Right ventricle myocardium superior (tissue), 1 donor: Measurements from ENCODE around the gene WDR18. TPM values are rescaled to one million over a fixed set of nuclear protein-coding genes. Genes with fewer than 3 reads are reported as not detected.

Experiments used
- ATAC-seq: fragments of 200-7000 bp; cut with Tn5 transposase; one replicate; pipeline ENCODE4 v1.9.1; 2020; ENCODE audit warnings: mild to moderate bottlenecking; ENCODE audit not compliant: poor library complexity
- DNase-seq: peaks from one replicate; pipeline ENCODE4 v3.0.0-alpha.2; 2020
- intact Hi-C: fragments of 100-400 bp; cut with DNase I; formaldehyde crosslinking; loops from one replicate; pipeline ENCODE4 v1.11.2; 2022
- long read RNA-seq: library from polyadenylated mRNA; unstranded; transcript quantifications from one replicate; pipeline ENCODE4 v2.0.0, GENCODE V29; 2021
- total RNA-seq: library from RNA; stranded (reverse); fragmentation: NEBNext Ultra II Directional; extraction: Animal tissue kit (Norgen Biotek cat#: 25700); gene quantifications from one replicate; pipeline ENCODE4 v1.2.1, GENCODE V29; 2021
- donor health status: DM: no; HTN: yes; CAD: no; lungs with severe emphysema.

WDR18 gene
- total RNA-seq = 18.6 TPM
- long read RNA-seq, transcript WDR18-202 (10 exons, 1,608 nt) = major isoform, 44 of 77 reads
- long read RNA-seq, partial matches to known transcripts = 10 of 77 reads
- long read RNA-seq, other reads (novel, unspliced or antisense) = 21 of 77 reads

GRCh38 chr19:984165-984967 is at the start of gene WDR18:
TSS of gene WDR18 (plus strand) at chr19:984345. CDS start at chr19:984354, 9 bp downstream.
- DNase-seq = peak; percentile 97
- intact Hi-C loops = loop anchor here (10.0 kb wide), 1 partner anchor 220 kb away; no protein-coding TSS in a partner anchor
- ATAC-seq = peak; percentile 98

GRCh38 chr19:934865-935479 is 49.2 kb upstream of the WDR18 start:
- ATAC-seq = peak; percentile 92
- peak; percentile 93 for DNase-seq
- intact Hi-C loops = no loop called here

GRCh38 chr19:936175-936546 is 48.0 kb upstream of the WDR18 start:
- intact Hi-C loops = no loop called here
- no peak for DNase-seq
- no peak for ATAC-seq

GRCh38 chr19:937259-937694 is 46.9 kb upstream of the WDR18 start:
- no peak for DNase-seq
- no peak for ATAC-seq
- intact Hi-C loops = no loop called here

- DNase-seq = no peak
- intact Hi-C loops = no loop called here
- no peak for ATAC-seq
Measured at GRCh38 chr19:938233-938923, 45.8 kb upstream of the WDR18 start.

- DNase-seq = no peak
- intact Hi-C loops = no loop called here
- no peak for ATAC-seq
Measured at GRCh38 chr19:939439-939838, 44.7 kb upstream of the WDR18 start.

- ATAC-seq (no peak), DNase-seq (no peak)
- intact Hi-C loops = no loop called here
Measured at GRCh38 chr19:939922-940321, 44.2 kb upstream of the WDR18 start.

GRCh38 chr19:940591-941291 is 43.4 kb upstream of the WDR18 start:
- peak; percentile 90 for ATAC-seq
- peak; percentile 85 for DNase-seq
- intact Hi-C loops = no loop called here

GRCh38 chr19:941292-942132 is 42.6 kb upstream of the WDR18 start:
- DNase-seq (no peak), ATAC-seq (no peak)
- intact Hi-C loops = no loop called here

- intact Hi-C loops = no loop called here
- DNase-seq = no peak
- ATAC-seq = no peak
Measured at GRCh38 chr19:942133-942645, 42.0 kb upstream of the WDR18 start.

GRCh38 chr19:943551-944170 is 40.5 kb upstream of the WDR18 start:
- intact Hi-C loops = no loop called here
- DNase-seq = no peak
- no peak for ATAC-seq

GRCh38 chr19:944171-944567 is 40.0 kb upstream of the WDR18 start:
- DNase-seq (peak; percentile 57), ATAC-seq (no peak)
- intact Hi-C loops = no loop called here

GRCh38 chr19:944663-945241 is 39.4 kb upstream of the WDR18 start:
- no peak for DNase-seq
- no peak for ATAC-seq
- intact Hi-C loops = no loop called here

- ATAC-seq = no peak
- no peak for DNase-seq
- intact Hi-C loops = no loop called here
Measured at GRCh38 chr19:945401-946252, 38.5 kb upstream of the WDR18 start.

GRCh38 chr19:947090-947706 is 36.9 kb upstream of the WDR18 start:
- intact Hi-C loops = no loop called here
- no peak for DNase-seq
- ATAC-seq = no peak
